Peyer's patch (tissue), 4 donors: ENCODE measurements around the gene DNAI1.

Source experiments
- POLR2A ChIP-seq, 2 donors: fragments of 450-650 bp; IDR thresholded peaks; one replicate each; pipeline ENCODE4 v1.5.1; 2017; ENCODE audit warnings: antibody characterized with exemption in 2 of 2, mild to moderate bottlenecking in 2 of 2, moderate library complexity in 2 of 2
- TF ChIP-seq, protein P1 (sequence below), 6 experiments: fragments of 450-650 bp in 4 of 6; fragments of 200-600 bp in 2 of 6; sonication (generic) in 1 of 6; IDR thresholded peaks; one replicate each; pipeline ENCODE4 v1.5.1; 2017 to 2019; ENCODE audit warnings: antibody characterized with exemption in 6 of 6, mild to moderate bottlenecking in 3 of 6, moderate library complexity in 1 of 6

DNA sequence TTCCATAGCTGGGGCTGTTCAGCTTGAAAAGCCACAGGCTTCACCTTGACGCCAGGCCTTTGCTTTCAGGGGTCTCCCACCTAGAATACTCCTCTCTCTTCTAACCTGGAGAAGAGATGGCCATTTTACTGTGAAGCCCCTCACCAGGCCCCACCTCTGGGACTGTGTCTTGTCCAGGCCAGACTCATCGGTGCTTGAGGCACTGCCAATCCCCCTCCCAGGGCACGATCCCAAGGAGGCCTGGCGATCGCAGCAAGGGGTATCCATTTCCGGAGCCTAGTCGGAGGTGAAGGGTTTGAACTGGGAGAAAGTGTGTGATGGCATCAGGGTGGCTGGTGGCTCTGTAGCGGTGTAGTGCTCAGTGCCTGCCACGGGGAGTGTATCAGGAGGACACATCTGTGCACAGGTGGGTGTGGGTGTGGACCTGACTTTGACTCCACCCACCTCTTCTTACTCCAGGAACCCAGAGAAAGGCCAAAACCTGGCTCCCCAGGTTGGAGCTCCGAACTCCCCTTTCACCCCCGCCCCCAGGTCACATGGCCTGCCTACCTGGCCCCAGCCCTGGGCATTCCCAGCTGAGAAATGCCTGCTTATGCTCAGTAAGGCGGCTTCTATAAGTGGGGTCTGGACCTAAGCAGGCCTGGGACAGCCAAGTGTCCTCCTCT, 91.5 kb downstream of the DNAI1 start:
- TF ChIP-seq, protein P1, sequence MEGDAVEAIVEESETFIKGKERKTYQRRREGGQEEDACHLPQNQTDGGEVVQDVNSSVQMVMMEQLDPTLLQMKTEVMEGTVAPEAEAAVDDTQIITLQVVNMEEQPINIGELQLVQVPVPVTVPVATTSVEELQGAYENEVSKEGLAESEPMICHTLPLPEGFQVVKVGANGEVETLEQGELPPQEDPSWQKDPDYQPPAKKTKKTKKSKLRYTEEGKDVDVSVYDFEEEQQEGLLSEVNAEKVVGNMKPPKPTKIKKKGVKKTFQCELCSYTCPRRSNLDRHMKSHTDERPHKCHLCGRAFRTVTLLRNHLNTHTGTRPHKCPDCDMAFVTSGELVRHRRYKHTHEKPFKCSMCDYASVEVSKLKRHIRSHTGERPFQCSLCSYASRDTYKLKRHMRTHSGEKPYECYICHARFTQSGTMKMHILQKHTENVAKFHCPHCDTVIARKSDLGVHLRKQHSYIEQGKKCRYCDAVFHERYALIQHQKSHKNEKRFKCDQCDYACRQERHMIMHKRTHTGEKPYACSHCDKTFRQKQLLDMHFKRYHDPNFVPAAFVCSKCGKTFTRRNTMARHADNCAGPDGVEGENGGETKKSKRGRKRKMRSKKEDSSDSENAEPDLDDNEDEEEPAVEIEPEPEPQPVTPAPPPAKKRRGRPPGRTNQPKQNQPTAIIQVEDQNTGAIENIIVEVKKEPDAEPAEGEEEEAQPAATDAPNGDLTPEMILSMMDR (IDR thresholded peaks at IDR 0.05), result no peak
- no peak for TF ChIP-seq POLR2A (IDR thresholded peaks at IDR 0.05)
